DOHH2 (cell line): ENCODE measurements around the gene RBM18.

Experiments used
- EZH2phosphoT487 ChIP-seq: fragments of 200-600 bp; sonication (generic); IDR thresholded peaks from 2 replicates; pipeline ENCODE4 v1.6.1; 2017; ENCODE audit warnings: borderline replicate concordance, mild to moderate bottlenecking, antibody characterized with exemption, low read length, moderate library complexity, mixed read lengths
- TF ChIP-seq, protein P1 (sequence below): fragments of 200-600 bp; sonication (generic); IDR thresholded peaks from one replicate; pipeline ENCODE4 v1.5.1; 2014; ENCODE audit warnings: antibody characterized with exemption, mild to moderate bottlenecking, low read depth, low read length; ENCODE audit not compliant: poor library complexity, severe bottlenecking

DNA sequence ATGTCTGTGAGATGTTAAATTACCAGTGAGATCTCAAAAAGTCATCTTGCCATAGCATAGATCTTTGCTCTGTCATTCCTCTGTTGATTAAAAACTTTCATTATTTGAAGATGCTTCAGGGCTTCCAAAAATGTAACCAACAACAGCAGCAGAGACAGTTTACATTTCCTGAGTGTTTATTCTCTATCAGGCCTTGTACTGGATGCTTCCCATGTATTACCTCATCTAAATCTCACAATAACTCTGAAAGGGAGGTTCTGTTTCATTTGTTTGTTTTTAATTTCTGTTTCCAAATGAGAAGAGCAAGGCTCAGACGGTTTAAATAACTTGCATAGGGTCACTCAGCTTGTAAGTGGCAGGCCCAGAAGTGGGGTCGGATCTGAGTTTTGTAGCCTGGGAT is 45.2 kb upstream of the RBM18 start:
- TF ChIP-seq, protein P1, sequence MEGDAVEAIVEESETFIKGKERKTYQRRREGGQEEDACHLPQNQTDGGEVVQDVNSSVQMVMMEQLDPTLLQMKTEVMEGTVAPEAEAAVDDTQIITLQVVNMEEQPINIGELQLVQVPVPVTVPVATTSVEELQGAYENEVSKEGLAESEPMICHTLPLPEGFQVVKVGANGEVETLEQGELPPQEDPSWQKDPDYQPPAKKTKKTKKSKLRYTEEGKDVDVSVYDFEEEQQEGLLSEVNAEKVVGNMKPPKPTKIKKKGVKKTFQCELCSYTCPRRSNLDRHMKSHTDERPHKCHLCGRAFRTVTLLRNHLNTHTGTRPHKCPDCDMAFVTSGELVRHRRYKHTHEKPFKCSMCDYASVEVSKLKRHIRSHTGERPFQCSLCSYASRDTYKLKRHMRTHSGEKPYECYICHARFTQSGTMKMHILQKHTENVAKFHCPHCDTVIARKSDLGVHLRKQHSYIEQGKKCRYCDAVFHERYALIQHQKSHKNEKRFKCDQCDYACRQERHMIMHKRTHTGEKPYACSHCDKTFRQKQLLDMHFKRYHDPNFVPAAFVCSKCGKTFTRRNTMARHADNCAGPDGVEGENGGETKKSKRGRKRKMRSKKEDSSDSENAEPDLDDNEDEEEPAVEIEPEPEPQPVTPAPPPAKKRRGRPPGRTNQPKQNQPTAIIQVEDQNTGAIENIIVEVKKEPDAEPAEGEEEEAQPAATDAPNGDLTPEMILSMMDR = no peak
- TF ChIP-seq EZH2phosphoT487 = no peak
